Fibroblast of lung (primary cell): ENCODE results near the gene ASAP2.

ENCODE experiments used
- CTCF ChIP-seq, 2 donors: IDR thresholded peaks in 1 of 2; conservative IDR thresholded peaks in 1 of 2; 1 replicate in 1 of 2; 2 replicates in 1 of 2; pipeline ENCODE4 v1.5.1; 2011 to 2012; ENCODE audit warnings: low read length in 2 of 2, control low read depth in 1 of 2, inconsistent platforms in 1 of 2, low read depth in 1 of 2, mild to moderate bottlenecking in 1 of 2
- EZH2 ChIP-seq: IDR thresholded peaks from 2 replicates; pipeline ENCODE4 v1.5.1; 2012; ENCODE audit warnings: low read length, control low read depth, mild to moderate bottlenecking; ENCODE audit errors: missing control alignments

- no peak for TF ChIP-seq CTCF (conservative IDR thresholded peaks at IDR 0.05 in 1 of 2, IDR thresholded peaks at IDR 0.05 in 1 of 2; ENCODE audit: low read depth in 1 of 2, low read length in 2 of 2)
- TF ChIP-seq EZH2 = no peak
Observed at GRCh38 chr2:9332136-9332852, 125.7 kb downstream of the ASAP2 start.
